Measurements from ENCODE around the gene CRYBA1.

GRCh38 chr17:29303386-29303785 lies 56.7 kb downstream of the CRYBA1 start:
- TF ChIP-seq EZH2phosphoT487 (IDR thresholded peaks at IDR 0.05) (no peak), CTCF (IDR thresholded peaks at IDR 0.05) (no peak), EZH2 (IDR thresholded peaks at IDR 0.05) (no peak)

Measured in neural progenitor cell (in vitro differentiated cells).